NCI-H2171 (cell line): ENCODE results near the gene NOTCH4.
"Not testable (repeated sequence)": the region's sequence is repeated elsewhere in the genome, so short reads cannot be mapped to it uniquely, and the experiment has no call there.

Source experiments
- DNase-seq: peaks from one replicate; lab custom pipeline; 2025; lab: John Stamatoyannopoulos, UW

NOTCH4 gene

DNA sequence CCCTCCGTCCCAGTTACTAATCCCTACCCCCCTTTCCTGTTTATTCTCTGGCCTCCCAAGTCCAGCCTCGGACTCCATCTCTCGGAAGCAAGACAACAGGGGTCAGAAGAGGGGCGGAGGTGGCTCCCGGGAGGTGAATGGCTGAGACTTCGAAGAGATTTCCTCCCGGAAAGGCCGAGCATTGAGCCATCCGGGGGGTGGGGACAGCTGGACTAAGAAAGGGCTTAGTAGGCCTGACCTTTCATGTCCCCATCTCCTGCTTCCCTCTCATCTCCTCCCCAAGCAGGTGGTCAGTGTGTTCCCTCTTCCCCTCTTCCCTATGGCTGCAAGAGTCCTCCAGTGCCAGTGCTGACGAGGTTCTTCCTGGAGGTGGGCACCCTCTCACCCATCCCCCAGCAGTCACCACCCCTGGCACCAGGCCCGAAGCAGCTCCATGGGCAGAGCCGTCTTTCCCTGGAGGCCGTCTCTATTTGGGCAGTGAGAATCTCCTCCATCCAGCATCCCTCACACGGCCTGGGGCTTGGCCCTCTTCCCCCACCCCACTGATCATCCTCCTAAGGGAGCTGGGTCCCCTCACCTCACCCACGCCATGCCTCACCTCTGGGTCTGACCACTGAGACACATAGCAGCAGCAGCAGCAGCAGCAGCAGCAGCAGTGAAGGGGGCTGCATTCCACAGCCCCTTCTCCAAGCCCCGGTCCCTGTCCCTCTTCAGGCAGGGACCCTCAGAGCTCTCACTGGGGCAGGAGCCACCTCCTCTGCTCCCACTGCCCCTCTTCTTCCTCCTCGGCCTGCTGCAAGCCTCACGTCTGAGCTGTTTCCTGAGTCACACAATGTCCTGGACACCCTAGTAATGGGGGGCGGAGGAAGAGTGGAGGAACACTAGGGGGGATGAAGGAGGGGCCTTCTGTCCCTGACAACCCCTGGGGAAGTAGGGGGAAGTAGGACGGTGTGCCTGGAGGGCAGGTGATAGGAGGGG, at the start of gene NOTCH4:
NOTCH4 (minus strand) TSS at position 810 of the 978 bp plus-strand sequence; CDS start at position 671, 139 bp downstream.
- DNase-seq, result no peak

DNA sequence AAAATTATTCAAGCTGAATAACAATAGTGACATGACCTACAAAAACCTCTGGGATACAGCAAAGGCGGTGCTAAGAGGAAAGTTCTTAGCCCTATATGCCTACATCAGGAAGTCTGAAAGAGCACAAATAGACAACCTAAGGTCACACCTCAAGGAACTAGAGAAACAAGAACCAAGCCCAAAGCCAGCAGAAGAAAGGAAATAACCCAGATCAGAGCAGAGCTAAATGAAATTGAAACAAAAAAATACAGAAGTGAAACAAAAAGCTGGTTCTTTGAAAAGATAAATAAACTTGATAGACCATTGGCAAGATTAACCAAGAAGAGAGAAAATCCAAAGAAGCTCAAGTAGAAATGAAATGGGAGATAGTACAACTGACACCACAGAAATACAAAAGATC, 47.6 kb upstream of the NOTCH4 start:
- DNase-seq, result no peak

DNA sequence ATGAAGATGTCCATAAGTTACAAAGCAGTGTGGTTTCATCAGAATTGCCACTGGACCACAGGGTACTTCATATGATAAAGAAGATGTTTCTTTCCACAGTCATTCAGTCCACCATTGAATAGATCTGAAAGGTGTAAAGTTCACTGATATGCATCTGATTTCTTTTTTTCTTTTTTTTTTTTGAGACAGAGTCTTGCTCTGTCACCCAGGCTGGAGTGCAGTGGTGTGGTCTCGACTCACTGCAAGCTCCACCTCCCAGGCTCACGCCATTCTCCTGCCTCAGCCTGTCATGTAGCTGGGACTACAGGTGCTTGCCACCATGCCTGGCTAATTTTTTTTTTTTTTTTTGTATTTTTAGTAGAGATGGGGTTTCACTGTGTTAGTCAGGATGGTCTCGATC, 44.6 kb upstream of the NOTCH4 start:
- DNase-seq, result not testable (repeated sequence)

DNA sequence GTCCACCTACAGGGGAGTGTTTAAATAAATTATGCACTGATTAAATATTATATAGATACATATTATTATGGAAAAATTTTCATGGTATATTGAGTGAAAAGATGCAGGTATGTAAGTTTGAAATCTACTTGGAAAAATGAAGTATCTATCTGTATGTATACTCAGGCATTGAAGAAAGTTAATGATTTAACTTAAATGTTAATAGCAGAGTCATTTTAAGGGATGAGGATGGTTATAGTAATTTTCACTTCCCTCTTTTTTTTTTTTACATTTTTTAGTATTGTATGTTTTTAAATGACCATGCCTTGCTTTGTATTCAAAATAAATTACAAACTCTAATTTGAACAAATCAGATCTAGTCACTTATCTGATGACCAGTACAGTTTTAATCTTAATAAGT, 43.2 kb upstream of the NOTCH4 start:
- DNase-seq, result no peak

DNA sequence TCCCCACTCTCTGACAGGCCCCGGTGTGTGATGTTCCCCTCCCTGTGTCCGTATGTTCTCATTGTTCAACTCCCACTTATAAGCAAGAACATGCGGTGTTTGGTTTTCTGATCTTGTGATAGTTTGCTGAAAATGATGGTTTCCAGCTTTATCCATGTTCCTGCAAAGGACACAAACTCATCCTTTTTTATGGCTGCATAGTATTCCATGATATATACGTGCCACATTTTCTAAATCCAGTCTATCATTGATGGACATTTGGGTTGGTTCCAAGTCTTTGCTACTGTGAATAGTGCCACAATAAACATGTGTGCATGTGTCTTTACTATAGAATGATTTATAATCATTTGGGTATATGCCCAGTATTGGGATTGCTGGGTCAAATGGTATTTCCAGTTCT, 33.4 kb upstream of the NOTCH4 start:
- DNase-seq, result not testable (repeated sequence)

DNA sequence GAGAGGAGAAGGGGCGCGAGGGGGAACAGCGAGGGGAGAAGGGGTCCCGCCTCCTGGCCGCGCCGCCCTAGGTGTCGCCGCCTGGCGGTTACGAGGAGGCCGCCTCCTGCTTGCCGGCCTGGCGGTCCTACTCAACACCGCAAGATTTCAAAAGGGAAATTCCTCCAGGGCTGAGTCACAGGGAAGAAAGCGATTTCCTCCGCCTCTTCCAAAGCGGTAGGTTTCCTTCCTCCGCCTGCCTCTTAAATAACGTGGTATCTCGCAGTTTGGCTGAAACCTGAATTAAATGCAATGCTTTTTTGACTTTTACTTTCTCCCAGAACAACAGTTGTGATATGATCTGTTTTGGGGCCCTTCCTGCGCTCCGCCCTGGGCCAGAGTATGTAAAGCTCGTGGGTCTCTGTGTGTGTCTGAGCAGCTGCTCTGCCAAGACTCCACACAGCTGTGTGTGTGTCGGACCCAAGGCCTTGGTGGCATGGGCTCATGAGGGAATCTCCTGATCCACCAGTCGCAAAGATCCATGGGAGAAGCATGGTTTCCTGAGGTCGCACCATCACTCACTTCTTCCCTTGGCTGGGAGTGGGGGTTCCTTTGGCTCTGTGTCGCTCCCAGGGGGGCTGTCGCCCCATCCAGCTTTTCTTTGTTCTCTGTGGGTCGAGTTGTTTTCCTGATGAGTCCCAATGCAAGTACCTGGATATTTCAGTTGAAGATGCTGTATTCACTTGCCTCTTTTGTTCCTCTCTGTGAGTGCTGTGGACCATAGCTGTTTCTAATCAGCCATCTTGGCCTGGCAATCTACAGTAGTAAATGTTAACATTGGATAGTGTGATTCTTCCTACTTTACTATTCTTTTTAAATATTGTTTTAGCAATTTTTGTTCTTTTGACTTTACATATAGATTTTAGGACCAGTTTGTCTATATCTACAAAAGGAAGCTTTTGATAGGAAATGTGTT, 31.6 kb upstream of the NOTCH4 start:
- no peak for DNase-seq

DNA sequence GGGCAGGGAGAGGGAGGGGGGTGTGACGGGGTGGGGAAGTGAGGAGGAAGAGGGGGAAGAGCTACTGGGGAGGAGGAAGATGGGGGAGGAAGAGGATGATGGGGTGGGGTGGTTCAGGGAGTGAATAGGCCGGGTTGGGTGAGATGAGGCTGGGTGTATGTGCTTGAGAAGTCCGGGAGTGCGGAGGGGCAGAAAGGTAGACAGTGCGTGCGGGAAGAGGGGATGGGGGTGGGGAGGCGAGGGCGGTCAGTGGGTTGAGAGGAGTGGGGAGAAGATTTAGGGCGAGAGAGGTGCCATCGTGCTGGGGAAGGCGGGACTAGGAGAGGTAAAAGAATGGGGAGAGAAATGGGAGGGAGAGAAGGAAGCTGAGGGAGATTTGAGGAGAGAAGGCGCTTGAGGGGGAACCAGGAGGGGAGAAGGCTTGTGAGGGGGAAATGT, 30.9 kb upstream of the NOTCH4 start:
- no peak for DNase-seq

DNA sequence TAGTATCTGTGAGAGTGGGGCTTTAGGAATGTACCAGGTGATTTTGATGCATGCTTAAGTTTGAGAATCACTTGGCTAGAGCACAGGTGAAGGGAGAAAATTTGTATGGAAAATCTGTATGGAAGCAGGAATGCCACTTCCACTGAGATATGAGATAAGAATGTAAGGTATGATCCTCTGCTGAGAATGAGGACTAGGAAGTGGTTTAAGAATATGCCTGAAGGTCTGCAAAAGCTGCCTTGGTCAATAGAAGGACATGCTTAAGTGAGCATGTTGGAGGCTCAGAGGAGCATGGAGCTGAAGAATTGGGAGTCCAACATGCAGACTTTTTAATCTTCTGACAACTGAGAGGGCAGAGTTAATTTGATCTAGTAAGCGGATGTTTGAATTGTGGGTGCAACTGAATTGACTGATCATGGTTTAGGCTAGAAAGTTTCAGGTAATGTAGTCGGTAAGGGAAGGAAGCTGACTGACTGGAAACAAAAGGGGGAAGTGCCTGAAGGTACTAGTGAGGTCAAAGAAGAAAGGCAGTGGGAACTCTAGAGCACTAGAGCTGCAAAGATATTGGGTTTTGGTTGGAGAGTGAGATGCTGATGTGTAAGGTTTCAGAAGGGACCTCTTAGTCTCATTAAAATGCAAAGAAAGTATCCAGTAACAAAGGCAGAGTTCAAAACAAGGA, 28.6 kb upstream of the NOTCH4 start:
- no peak for DNase-seq

DNA sequence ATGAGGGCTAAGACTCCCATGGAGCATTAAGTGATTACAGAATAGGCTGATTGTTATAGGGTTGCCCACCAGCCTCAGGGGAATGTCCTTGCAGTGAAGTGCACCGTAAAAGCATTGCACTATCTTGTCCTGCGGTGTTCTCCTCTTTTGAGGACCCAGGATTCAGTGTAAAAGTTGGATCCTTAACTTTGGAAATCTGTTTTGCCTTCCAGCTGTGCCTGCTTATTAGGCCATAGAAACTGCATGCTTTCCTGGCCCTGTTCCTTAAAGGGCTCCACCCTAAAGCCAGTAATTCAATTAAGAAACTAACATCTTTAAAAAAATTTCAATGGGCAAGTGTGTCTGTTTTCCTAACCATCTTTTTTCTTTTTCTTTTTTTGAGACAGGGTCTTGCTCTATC, 25.4 kb upstream of the NOTCH4 start:
- DNase-seq, result no peak

DNA sequence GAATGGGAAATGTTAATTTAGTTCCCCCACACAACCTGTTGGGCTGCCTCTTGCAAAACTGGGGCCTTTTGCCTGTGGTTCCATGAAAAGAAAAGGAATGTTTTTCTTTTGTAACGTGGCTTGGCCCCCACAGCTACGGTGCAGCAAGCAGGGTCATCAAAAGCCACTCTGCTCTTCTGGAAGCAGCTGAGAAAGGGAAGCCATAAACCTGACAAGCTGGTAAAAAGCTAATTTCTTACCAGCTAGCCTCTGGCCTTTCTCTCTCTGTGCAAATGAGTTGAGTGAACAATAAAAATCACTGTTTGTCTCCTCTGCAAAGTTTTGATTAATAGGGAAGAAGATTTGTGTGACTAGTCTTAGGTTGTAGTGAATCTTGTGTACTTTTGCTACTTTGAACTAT, 23.5 kb upstream of the NOTCH4 start:
- no peak for DNase-seq

DNA sequence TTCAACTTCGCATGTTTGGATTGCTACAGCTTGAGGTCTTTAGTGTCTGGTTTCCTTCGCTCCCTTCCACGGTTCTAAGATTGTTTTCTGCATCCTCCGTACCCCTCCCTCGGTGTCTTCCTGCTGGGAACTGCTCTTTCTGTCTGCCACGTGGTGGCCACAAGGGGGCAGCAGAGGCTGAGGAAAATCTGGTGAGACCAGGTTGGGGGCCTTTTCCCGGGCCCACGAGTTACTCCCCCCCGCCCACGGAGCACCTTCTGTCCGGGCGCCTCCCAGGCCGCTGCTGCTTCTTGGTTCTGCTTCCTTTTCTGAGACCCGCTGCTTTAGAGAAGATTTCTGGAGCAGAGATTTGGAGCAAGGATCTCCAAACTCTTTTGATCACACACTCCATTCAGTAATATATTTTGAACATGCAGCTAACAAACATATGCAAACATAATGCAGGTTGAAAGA, 21.1 kb upstream of the NOTCH4 start:
- DNase-seq, result no peak

DNA sequence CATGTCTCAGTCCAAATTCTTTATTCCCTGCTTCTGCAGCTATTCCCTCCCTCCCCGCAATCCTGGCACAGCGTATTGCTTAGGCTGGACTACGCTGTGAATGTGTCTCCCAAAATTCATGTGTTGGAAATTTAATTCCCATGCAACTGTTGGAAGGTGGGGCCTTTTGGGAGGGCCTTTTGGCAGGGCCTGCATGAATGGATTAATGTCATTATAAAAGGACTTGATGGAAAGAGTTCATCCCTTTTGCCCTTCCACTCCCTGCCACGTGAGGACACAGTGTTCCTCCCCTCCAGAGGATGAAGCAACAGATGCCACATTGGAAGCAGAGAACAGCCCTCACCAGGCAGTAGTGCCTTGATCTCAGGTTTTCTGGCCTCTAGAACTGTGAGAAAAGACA, 20.4 kb upstream of the NOTCH4 start:
- DNase-seq, result no peak

DNA sequence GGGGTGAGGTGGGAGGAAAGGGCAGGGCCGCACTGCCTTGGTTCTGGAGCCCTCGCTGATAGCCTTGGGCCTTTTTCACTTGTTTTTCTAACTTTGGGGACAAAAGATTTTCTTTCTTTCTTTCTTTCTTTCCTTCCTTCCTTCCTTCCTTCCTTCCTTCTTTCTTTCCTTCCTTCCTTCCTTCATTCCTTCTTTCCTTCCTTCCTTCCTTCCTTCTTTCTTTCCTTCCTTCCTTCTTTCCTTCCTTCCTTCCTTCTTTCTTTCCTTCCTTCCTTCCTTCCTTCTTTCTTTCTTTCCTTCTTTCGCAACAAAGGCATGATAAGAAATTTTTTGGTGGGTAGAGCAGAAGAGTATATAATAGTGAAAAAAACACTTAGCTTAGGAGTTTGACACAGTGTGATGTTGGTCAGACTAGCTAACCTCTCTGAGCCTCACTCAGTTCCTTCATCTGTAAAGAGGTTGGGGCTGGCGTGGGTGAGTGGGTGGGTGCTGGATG, 18.5 kb upstream of the NOTCH4 start:
- not testable (repeated sequence) for DNase-seq

DNA sequence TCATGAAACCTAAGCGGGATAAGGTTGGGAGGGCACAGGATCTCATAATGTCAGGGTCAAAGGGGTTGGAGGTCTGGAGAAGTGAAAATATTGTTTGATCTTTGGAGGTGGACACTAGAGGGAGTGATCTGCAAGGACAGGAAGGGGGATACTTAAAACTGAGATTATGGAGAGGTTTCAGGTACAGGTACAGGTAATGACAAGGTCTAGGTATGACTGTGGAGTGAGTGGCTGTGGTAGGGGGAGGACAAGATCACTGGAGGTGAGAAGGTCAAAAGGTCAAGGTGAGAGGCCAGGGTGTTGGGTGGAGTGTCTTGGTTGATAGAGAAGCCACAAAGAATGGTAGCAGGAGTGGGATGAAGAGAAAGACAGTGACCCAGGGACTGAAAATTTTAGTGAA, 16.8 kb upstream of the NOTCH4 start:
- DNase-seq, result no peak

DNA sequence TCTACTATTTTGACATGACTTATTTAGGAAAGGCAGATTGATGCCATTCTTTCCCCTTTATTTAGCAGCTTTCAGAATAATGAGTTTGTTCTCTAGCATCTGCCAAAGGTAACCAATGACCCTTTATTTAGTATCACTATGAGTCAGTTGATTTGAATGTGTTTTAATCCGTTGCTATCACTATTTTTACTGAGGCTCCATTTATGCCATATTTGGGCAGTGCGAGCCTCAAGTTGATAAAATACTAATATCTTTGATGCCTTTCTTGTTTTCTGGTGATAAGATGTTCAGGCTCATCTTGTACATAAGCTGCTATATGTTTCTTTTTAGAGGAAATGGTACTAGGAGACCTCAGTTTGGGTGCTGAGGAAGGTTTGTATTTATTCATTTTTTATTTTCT, 15.6 kb upstream of the NOTCH4 start:
- no peak for DNase-seq

DNA sequence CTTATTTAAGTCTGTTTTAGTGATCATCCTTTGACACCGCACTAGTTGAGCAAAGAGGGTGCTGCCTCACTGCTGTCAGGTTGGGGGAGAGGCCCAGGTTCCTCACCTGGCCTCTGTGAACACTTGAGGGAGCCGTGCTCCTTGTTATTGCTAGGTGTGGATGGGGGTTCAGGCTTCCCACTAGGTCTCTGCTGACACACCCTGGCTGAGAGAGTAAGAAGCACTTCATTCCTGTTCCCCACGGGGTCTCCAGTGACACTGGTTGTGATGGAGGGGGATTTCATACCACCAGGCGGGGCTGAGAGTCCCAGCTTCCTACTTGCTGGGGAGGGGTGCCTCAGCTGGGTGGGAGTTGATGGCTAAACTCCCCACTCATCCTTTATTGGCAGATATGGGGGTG, 11.1 kb upstream of the NOTCH4 start:
- no peak for DNase-seq

DNA sequence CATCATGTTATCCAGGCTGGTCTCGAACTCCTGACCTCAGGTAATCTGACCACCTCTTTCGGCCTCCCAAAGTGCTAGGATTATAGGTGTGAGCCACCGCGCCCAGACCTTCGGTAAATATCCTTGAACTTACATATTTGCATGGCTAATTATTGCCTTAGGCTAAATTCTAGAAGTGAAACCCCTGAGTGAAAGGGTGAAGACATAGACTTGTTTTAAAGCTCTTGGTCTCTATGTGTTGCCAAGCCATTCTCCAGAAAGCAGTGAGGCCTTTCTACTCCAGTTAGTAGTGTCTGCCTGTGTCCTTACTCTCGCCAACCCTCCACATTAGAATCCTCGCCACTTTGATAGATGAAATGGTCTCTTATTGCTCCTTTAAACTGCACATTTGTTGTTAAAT, 2.6 kb upstream of the NOTCH4 start:
- no peak for DNase-seq

DNA sequence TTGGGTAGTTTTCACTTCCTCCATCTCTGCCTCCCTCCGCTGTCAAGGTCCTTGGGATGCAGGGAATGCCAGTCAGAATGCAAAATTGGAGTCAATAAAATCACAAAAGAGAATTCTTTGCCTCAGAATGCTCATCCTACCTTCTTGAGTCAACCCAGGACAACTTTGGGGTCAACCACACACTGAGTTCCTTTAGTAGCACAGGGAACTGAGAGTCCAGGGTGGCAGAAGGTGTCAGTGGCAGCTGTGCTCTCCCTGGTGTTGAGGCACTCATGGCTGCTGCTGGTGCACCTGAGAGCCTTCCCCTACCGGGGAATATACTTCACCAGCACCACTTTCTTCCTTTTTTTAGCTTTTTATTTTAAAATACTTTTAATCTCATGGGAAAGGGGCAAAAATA, 829 bp upstream of the NOTCH4 start:
- DNase-seq, result no peak

DNA sequence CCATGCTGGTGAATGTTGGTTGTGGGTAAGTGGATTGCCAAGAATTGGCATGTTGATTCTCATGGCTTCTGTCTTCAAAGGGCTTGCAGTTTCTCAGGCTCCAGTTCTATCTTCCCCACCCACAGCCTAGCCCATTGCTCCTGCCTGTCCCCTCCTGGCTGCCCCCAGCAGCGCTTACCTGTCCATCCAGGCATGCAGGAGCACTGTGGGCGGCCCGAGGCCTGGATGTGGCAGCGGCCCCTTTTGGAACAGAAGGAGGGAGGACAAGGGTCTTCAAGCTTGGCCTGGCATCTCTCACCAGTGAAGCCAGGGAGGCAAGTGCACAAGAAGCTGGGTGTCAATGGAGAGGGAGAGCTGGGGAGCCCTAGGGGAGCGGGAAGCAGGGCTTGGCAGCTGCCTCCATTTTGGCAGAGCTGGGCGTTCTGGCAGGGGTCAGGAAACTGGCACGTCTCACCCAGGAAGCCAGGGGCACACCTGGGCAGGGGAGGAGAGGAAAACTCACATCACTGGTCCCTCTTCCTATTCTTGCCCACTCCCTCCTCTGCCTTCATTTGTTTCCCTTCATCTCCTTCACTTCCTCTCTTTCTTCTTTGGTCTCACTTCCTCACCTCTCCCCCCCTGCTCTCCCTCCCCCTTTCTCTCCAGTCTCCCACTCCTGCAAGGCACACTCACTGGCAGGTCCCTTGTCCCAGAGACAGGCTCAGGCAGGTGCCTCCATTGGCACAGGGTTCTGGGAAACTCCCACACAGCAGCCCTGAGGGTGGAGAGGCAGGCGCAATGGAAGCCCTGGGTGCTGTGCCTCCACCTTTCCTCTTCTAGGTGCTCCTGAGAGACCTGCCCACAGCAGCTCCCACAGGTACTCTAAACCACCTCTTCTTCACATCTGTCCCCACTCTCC, 1.3 kb downstream of the NOTCH4 start:
- DNase-seq, result no peak

DNA sequence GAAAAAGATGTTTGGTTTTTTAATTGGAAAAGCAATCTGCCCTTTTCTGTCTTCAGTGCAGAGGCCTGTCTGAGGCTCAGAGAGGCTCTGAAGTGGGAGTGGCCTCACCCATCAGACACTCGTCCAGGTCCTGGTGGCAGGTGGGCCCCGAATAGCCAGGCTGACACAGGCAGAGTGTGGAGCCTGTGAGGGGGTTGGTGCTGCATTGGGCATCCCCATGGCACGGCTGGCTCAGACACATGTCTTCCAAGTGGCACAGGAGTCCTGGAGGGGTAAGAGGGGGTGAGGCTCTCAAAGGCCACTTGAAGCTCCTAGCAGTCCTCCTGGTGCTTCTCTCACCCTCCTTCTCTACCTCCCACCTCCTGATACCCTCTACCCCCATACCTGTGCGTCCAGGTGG, 3.8 kb downstream of the NOTCH4 start:
- DNase-seq, result no peak

DNA sequence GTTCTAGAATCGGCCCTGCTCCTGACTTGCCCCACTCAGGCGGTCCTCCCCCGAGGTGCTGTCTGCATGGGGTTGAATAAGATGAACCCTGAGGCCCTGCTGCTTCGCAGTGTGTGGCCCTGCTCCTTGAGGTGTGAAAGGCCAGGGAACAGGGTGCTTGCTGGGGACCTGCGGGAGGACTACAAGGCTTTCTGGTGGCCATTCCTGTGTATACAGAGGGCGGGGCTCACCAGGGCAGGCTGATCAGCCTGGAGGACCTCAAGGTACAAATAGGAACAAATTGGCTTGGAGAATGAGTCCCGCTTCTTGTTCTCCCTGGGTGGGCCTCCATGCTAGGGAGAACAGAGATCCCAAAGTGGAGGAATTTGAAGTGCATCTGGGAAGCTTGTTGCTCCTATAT, 5.7 kb downstream of the NOTCH4 start:
- no peak for DNase-seq
